ENCODE results near the gene LATS2.

Gene LATS2

GRCh38 chr13:21013682-21014038, 47.7 kb downstream of the LATS2 start:
- DNase-seq: no peak

- no peak for DNase-seq
Measured at GRCh38 chr13:21012841-21013681, 48.3 kb downstream of the LATS2 start.

GRCh38 chr13:21012211-21012610, 49.2 kb downstream of the LATS2 start:
- no peak for DNase-seq

GRCh38 chr13:21011378-21011777, 50.0 kb downstream of the LATS2 start:
- no peak for DNase-seq

GRCh38 chr13:21010621-21011020, 50.8 kb downstream of the LATS2 start:
- no peak for DNase-seq

GRCh38 chr13:21009036-21009435, 52.4 kb downstream of the LATS2 start:
- no peak for DNase-seq

- no peak for DNase-seq
Measured at GRCh38 chr13:21008026-21008425, 53.4 kb downstream of the LATS2 start.

- DNase-seq: no peak
Measured at GRCh38 chr13:21006141-21007005, 55.0 kb downstream of the LATS2 start.

GRCh38 chr13:21005193-21005592, 56.2 kb downstream of the LATS2 start:
- no peak for DNase-seq

- DNase-seq: no peak
Measured at GRCh38 chr13:21001471-21001870, 59.9 kb downstream of the LATS2 start.

- DNase-seq: no peak
Measured at GRCh38 chr13:21000647-21001046, 60.7 kb downstream of the LATS2 start.

- DNase-seq: no peak
Measured at GRCh38 chr13:20998649-20999415, 62.6 kb downstream of the LATS2 start.

- DNase-seq: no peak
Measured at GRCh38 chr13:20997301-20998161, 63.9 kb downstream of the LATS2 start.

- no peak for DNase-seq
Measured at GRCh38 chr13:20995245-20995838, 66.0 kb downstream of the LATS2 start.

GRCh38 chr13:20994441-20994821, 67.0 kb downstream of the LATS2 start:
- no peak for DNase-seq

- DNase-seq: no peak
Measured at GRCh38 chr13:20993661-20994440, 67.5 kb downstream of the LATS2 start.

GRCh38 chr13:20993211-20993610, 68.2 kb downstream of the LATS2 start:
- DNase-seq: no peak

GRCh38 chr13:20991741-20992520, 69.5 kb downstream of the LATS2 start:
- no peak for DNase-seq

GRCh38 chr13:20990910-20991525, 70.4 kb downstream of the LATS2 start:
- no peak for DNase-seq

Data from activated effector memory CD4-positive, alpha-beta T cell treated with anti-CD3 and anti-CD28 coated beads, Interleukin-2, amount 50 U/mL, for 16 hours (primary cell).